A673 (cell line): ENCODE measurements around the gene ZBTB20. TPM values are rescaled to one million over a fixed set of nuclear protein-coding genes. Genes with fewer than 3 reads are reported as not detected.

ENCODE experiments used
- BruUV-seq: library from RNA; stranded (reverse); fragments of 400-500 nt; replicated peaks from 2 replicates; lab custom pipeline; 2021; lab: Mats Ljungman, UMichigan
- CTCF ChIA-PET: fragments of 300-600 bp; sonication (Branson Sonifier 250); formaldehyde crosslinking; loops from one replicate; lab custom pipeline; 2022; ENCODE audit warnings: antibody characterized with exemption; lab: Charles Lee
- POLR2A ChIA-PET: fragments of 300-600 bp; sonication (Branson Sonifier 250); formaldehyde crosslinking; loops from one replicate; lab custom pipeline; 2022; ENCODE audit warnings: antibody characterized with exemption; ENCODE audit not compliant: low non-redundant PET; lab: Charles Lee
- DNase-seq: peaks from one replicate; pipeline ENCODE4 v3.0.0-alpha.2; 2015; ENCODE audit warnings: low spot score
- H3K27ac ChIP-seq: fragments of 200-600 bp; sonication (generic); 2 replicates; pipeline ENCODE4 v1.5.1; 2016; ENCODE audit warnings: mixed run types, low read depth, mild to moderate bottlenecking, mixed read lengths, antibody characterized with exemption, low read length; ENCODE audit not compliant: poor library complexity, severe bottlenecking
- H3K27me3 ChIP-seq: fragments of 200-600 bp; sonication (generic); replicated peaks from 2 replicates; pipeline ENCODE4 v1.6.1; 2017; ENCODE audit warnings: mixed run types, low read depth, mild to moderate bottlenecking, mixed read lengths, antibody characterized with exemption, low read length; ENCODE audit not compliant: insufficient read depth, poor library complexity
- H3K36me3 ChIP-seq: fragments of 200-600 bp; sonication (generic); 2 replicates; pipeline ENCODE4 v1.6.1; 2016; ENCODE audit warnings: mixed run types, mild to moderate bottlenecking, mixed read lengths, antibody characterized with exemption, low read length; ENCODE audit not compliant: insufficient read depth, poor library complexity, severe bottlenecking
- H3K4me1 ChIP-seq: fragments of 200-600 bp; sonication (generic); 2 replicates; pipeline ENCODE4 v1.6.1; 2017; ENCODE audit warnings: mixed run types, mild to moderate bottlenecking, mixed read lengths, antibody characterized with exemption, low read length; ENCODE audit not compliant: insufficient read depth, poor library complexity, severe bottlenecking
- H3K4me3 ChIP-seq: fragments of 200-600 bp; sonication (generic); 2 replicates; pipeline ENCODE4 v1.5.1; 2016; ENCODE audit warnings: low read depth, mixed run types, mild to moderate bottlenecking, mixed read lengths, low read length; ENCODE audit not compliant: poor library complexity, severe bottlenecking
- H3K9me3 ChIP-seq: fragments of 200-600 bp; sonication (generic); 2 replicates; pipeline ENCODE4 v1.6.1; 2016; ENCODE audit warnings: mixed run types, low read depth, mild to moderate bottlenecking, mixed read lengths, antibody characterized with exemption, low read length; ENCODE audit not compliant: poor library complexity, severe bottlenecking
- CTCF ChIP-seq: fragments of 300-800, 200-600 bp; sonication (generic); conservative IDR thresholded peaks from 2 replicates; pipeline ENCODE4 v1.5.1; 2017; ENCODE audit warnings: low read depth, mild to moderate bottlenecking, antibody characterized with exemption, low read length, moderate library complexity, mixed read lengths
- EZH2 ChIP-seq: fragments of 200-600 bp; sonication (generic); IDR thresholded peaks from 2 replicates; pipeline ENCODE4 v1.6.1; 2017; ENCODE audit warnings: borderline replicate concordance, low read depth, mild to moderate bottlenecking, mixed read lengths, antibody characterized with exemption, low read length; ENCODE audit not compliant: poor library complexity, severe bottlenecking
- intact Hi-C: fragments of 100-400 bp; cut with micrococcal nuclease; formaldehyde crosslinking; loops from one replicate; pipeline ENCODE4 v1.10.0; 2022; ENCODE audit not compliant: unreplicated experiment
- total RNA-seq: library from RNA; stranded (reverse); gene quantifications from 2 replicates; pipeline ENCODE4 v1.2.3, GENCODE V29; 2021

ZBTB20 gene
- total RNA-seq, 1 experiment from 2014 or later: 13.5 TPM

- Histone ChIP-seq H3K9me3 (no peaks in the 10 kb centered on the region), H3K4me1 (peaks cover 16% of the 10 kb centered on the region), H3K4me3 (peak overlapping the region; percentile 44), H3K36me3 (no peaks in the 10 kb centered on the region), H3K27me3 (no peaks in the 10 kb centered on the region), H3K27ac (peak overlapping the region; percentile 75)
- DNase-seq: no peak
- POLR2A ChIA-PET: no interaction called here
- TF ChIP-seq CTCF: no peak
- TF ChIP-seq EZH2: no peak
- CTCF ChIA-PET: no interaction called here
- no TSS peak for BruUV-seq
- intact Hi-C loops: no loop called here
Measured at GRCh38 chr3:115100806-115101205, 46.3 kb downstream of the ZBTB20 start.

GRCh38 chr3:115099986-115100571 lies 47.0 kb downstream of the ZBTB20 start:
- H3K4me1 ChIP-seq: peaks cover 16% of the 10 kb centered on the region
- H3K27me3 ChIP-seq: no peaks in the 10 kb centered on the region
- H3K36me3 ChIP-seq: no peaks in the 10 kb centered on the region
- no TSS peak for BruUV-seq
- POLR2A ChIA-PET: no interaction called here
- peak overlapping the region; percentile 75 for H3K27ac ChIP-seq
- no peaks in the 10 kb centered on the region for H3K9me3 ChIP-seq
- H3K4me3 ChIP-seq: peak overlapping the region; percentile 44
- CTCF ChIA-PET: no interaction called here
- intact Hi-C loops: no loop called here
- TF ChIP-seq EZH2 (no peak), CTCF (no peak)
- DNase-seq: peak; percentile 71

- no peaks in the 10 kb centered on the region for H3K9me3 ChIP-seq
- peak overlapping the region; percentile 75 for H3K27ac ChIP-seq
- H3K4me3 ChIP-seq: peak overlapping the region; percentile 44
- POLR2A ChIA-PET: no interaction called here
- BruUV-seq: no TSS peak
- H3K27me3 ChIP-seq: no peaks in the 10 kb centered on the region
- H3K36me3 ChIP-seq: no peaks in the 10 kb centered on the region
- no peak for DNase-seq
- no peak for TF ChIP-seq EZH2
- no peak for TF ChIP-seq CTCF
- CTCF ChIA-PET: no interaction called here
- H3K4me1 ChIP-seq: peaks cover 16% of the 10 kb centered on the region
- intact Hi-C loops: no loop called here
Measured at GRCh38 chr3:115099134-115099985, 47.7 kb downstream of the ZBTB20 start.
